Activated CD4-positive, alpha-beta T cell treated with anti-CD3 and anti-CD28 coated beads for 24 hours (primary cell): ENCODE results near the gene ATRNL1.

Experiments used
- DNase-seq, 2 donors: peaks; one replicate each; pipeline ENCODE4 v3.0.0-alpha.2; 2020; ENCODE audit warnings: low read depth in 2 of 2

ATRNL1 gene

GRCh38 chr10:115833119-115833518 is 740.0 kb downstream of the ATRNL1 start:
- no peak for DNase-seq

DNA sequence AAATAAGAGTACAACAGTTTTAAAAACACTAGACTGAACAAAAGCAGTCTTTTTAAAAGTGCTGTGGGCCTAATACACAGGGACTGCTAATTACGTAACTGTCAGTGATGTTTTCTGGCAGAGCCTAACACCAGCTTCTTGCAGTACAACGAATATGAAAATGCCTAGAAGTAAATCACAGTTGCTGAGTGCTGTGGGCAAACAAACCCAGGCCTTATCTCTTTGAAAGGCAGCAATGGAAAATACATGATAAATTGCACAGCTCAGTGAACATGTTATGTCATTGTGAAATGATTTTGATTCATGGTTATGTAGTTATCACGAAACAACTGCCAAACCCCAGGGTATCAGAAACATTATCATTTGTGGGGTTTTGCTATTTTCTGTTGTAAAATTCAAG is 751.4 kb downstream of the ATRNL1 start:
- DNase-seq: no peak

GRCh38 chr10:115845921-115846320 is 752.8 kb downstream of the ATRNL1 start:
- DNase-seq: no peak

GRCh38 chr10:115846528-115846927 is 753.4 kb downstream of the ATRNL1 start:
- DNase-seq: no peak

GRCh38 chr10:115849197-115849596 is 756.0 kb downstream of the ATRNL1 start:
- DNase-seq: no peak

- no peak for DNase-seq
Observed at GRCh38 chr10:115850666-115851065, 757.5 kb downstream of the ATRNL1 start.

GRCh38 chr10:115851695-115852094 is 758.5 kb downstream of the ATRNL1 start:
- DNase-seq: no peak

DNA sequence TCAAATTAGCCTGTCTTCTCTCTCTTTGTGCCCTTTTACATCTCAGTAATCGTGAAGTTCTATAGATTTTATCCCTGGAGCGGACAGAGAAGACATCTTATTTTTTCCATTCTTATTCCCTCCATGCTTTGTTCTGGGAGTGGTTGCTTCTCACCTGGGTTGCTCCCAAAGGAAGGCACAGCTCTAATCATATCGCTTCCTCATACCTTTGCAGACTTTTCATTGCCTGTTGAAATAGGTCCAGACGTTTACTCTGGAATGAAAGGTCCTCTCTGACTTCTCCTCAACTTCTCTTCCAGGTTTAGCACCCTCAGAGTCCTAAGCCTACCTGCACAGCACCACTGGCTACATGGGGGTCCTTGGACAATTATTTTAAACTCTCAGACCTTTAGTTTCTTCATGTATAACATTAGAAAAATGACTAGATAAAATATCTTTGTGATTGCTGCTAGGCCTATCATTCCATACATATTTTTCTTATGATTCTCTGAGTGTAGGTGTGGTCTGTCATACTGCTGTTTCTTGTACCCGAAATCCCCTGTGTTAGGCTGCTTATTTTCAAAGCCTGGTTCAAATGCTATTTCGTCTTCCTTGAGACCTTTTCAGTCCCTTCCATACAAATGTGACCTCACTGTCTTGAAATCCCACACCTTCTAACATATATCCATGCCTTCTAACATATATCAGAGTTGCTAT is 761.7 kb downstream of the ATRNL1 start:
- DNase-seq: no peak

GRCh38 chr10:115856580-115856979 is 763.4 kb downstream of the ATRNL1 start:
- no peak for DNase-seq

DNA sequence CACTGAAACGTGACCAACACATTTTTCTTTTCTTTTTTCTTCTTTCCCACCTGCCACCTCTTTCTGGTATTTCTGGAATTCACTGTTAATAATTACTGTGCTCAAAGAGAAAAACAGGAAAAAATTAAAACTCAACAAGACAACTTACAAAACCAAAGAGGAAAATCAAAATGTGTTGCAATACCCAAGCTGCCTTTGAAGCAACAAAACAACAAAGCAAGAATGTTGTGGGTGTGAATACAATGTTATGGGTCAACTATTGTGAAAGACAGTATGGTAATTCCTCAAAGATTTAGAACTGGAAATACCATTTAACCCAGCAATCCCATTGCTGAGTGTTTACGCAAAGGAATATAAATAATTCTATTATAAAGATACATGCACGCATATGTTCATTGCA is 764.7 kb downstream of the ATRNL1 start:
- no peak for DNase-seq

GRCh38 chr10:115860182-115861107 is 767.3 kb downstream of the ATRNL1 start:
- DNase-seq: no peak

GRCh38 chr10:115861455-115861854 is 768.3 kb downstream of the ATRNL1 start:
- no peak for DNase-seq

- no peak for DNase-seq
Observed at GRCh38 chr10:115861864-115862263, 768.7 kb downstream of the ATRNL1 start.

DNA sequence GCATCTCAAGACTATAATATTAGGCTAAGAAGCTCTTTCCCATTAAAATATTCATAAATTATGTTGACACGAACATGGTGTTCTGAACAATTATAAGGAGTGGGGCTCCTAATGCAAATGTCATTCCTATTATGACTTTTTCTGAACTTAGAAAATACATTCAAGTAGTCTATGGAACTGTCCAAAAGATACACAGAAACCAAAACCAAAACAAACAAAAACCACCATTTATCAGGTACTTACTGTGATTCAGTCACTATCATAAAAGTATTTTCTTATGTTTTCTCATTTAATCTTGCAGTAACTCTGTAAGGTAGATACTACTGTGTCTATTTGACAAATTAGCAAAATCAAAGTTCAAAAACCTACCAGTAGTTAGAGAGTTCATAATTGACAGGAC is 773.0 kb downstream of the ATRNL1 start:
- no peak for DNase-seq

- DNase-seq: no peak
Observed at GRCh38 chr10:115866691-115867090, 773.5 kb downstream of the ATRNL1 start.

DNA sequence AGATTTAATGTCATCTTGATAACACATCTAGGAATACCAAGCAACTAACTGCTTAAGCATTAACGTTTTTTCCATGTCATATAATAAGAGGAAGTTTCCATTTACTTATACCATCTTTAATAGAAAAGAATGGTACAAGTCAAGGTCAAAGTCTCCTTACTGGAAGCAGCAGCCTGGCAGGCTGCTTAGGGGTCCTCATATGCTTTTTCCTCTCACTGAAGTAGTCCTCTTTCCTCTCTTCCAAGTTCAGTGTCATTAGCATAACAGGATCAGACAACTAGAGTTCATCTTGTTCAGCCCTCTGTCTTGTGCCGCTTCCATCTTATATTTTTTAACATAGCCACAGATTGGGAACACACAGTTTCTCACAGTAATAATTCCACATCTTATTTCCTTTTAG is 774.1 kb downstream of the ATRNL1 start:
- DNase-seq: no peak

DNA sequence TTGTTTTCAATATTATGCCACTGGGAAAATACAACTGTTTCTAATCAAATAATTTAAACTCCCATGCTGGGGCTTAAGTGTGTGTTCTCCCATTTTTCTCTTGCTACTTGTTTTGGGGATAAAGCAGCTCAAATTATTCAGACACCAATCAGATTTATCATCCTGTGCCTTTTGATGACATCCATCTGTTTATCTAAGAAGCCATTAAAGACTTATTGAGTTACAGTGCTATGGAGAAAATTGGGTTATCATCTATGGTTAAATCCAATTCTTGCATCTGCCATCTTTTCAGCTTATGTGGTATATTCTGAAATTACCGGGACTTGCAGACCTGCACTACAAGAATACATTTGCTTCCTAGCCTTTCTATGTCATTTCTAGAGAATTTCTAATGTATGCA is 778.7 kb downstream of the ATRNL1 start:
- no peak for DNase-seq

- no peak for DNase-seq
Observed at GRCh38 chr10:115875172-115875571, 782.0 kb downstream of the ATRNL1 start.

GRCh38 chr10:115879372-115880089 is 786.4 kb downstream of the ATRNL1 start:
- no peak for DNase-seq

GRCh38 chr10:115882021-115882420 is 788.9 kb downstream of the ATRNL1 start:
- DNase-seq: no peak

DNA sequence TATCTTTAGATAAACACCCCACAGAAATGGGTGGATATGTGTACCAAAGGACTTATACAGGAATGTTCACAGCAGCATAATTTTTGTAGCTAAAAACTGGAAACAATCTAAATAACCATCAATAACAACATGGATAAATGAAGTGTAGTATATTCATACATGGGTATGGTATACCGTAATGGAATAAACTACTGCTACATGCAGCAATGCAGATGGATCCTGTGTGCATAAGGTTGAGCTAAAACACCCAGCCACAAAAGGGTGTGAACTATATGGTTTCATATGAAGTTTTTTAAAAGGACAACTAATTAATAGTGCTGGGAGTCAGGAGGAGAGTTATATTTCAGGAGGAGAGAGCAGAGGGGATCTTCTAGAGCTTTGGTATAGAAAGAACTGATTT is 790.2 kb downstream of the ATRNL1 start:
- DNase-seq: no peak

GRCh38 chr10:115884331-115884730 is 791.2 kb downstream of the ATRNL1 start:
- no peak for DNase-seq
